ENCODE data around the gene VEGFB.

GRCh38 chr11:64208796-64209562 is 25.4 kb upstream of the VEGFB start:
- TF ChIP-seq CTCF (conservative IDR thresholded peaks at IDR 0.05) (no peak), ZFX (IDR thresholded peaks at IDR 0.05) (no peak)

All from C4-2B (cell line).